Spleen (tissue), 11 donors: Measurements from ENCODE around the gene RBPMS2. TPM values are rescaled to one million over a fixed set of nuclear protein-coding genes. Genes with fewer than 3 reads are reported as not detected.

Source experiments
- DNase-seq: peaks from one replicate; pipeline ENCODE4 v3.0.0-alpha.2; 2020
- H3K27ac ChIP-seq, 8 donors: fragments of 200-600 bp; sonication (generic) in 7 of 8; 1 replicate in 4 of 8; 2 replicates in 4 of 8; pipeline versions ENCODE4 v1.5.0 to v1.8.0; 2016 to 2021; ENCODE audit warnings: inconsistent platforms in 4 of 8, mild to moderate bottlenecking in 4 of 8, moderate library complexity in 1 of 8
- H3K27me3 ChIP-seq, 7 donors: fragments of 200-600 bp; sonication (generic) in 6 of 7; replicated peaks in 1 of 7; 1 replicate in 4 of 7; 2 replicates in 3 of 7; pipeline versions ENCODE4 v1.5.0 to v1.8.0; 2016 to 2021; ENCODE audit warnings: inconsistent platforms in 3 of 7, mild to moderate bottlenecking in 1 of 7
- H3K36me3 ChIP-seq, 6 donors: fragments of 200-600 bp; sonication (generic) in 5 of 6; 1 replicate in 4 of 6; 2 replicates in 2 of 6; pipeline versions ENCODE4 v1.5.0 to v1.8.0; 2016 to 2021; ENCODE audit warnings: inconsistent platforms in 2 of 6
- H3K4me1 ChIP-seq, 6 donors: fragments of 200-600 bp; sonication (generic) in 5 of 6; 1 replicate in 3 of 6; 2 replicates in 3 of 6; pipeline versions ENCODE4 v1.5.0 to v1.8.0; 2016 to 2021; ENCODE audit warnings: inconsistent platforms in 3 of 6
- H3K4me3 ChIP-seq, 8 donors: fragments of 200-600 bp; sonication (generic) in 7 of 8; 1 replicate in 4 of 8; 2 replicates in 4 of 8; pipeline versions ENCODE4 v1.5.0 to v1.8.0; 2016 to 2021; ENCODE audit warnings: inconsistent platforms in 4 of 8, mild to moderate bottlenecking in 4 of 8, moderate library complexity in 2 of 8
- H3K9me3 ChIP-seq, 8 donors: fragments of 200-600 bp; sonication (generic) in 7 of 8; 1 replicate in 4 of 8; 2 replicates in 4 of 8; pipeline versions ENCODE4 v1.5.0 to v1.8.0; 2016 to 2021; ENCODE audit warnings: inconsistent platforms in 4 of 8
- CTCF ChIP-seq, 11 experiments: fragments of 200-600 bp in 7 of 11; fragments of 450-650 bp in 4 of 11; sonication (generic) in 4 of 11; IDR thresholded peaks in 8 of 11; conservative IDR thresholded peaks in 3 of 11; 1 replicate in 7 of 11; 2 replicates in 4 of 11; pipeline versions ENCODE4 v1.4.0 to v1.8.0; 2016 to 2021; ENCODE audit warnings: antibody characterized with exemption in 11 of 11, inconsistent platforms in 4 of 11, mild to moderate bottlenecking in 1 of 11
- POLR2A ChIP-seq, 3 donors: fragments of 450-650 bp; IDR thresholded peaks; one replicate each; pipeline ENCODE4 v1.5.1; 2017; ENCODE audit warnings: antibody characterized with exemption in 3 of 3, mild to moderate bottlenecking in 1 of 3
- POLR2AphosphoS5 ChIP-seq, 3 donors: sonication (generic); formaldehyde crosslinking; IDR thresholded peaks; one replicate each; pipeline ENCODE4 v1.5.1; 2017; ENCODE audit warnings: antibody characterized with exemption in 3 of 3
- WGBS, 5 donors: extraction: QIAGEN DNeasy Blood & Tissue Kit in 3 of 5; methylation state at CpG; one replicate each; pipeline versions ENCODE4 v1.1.5 to v1.1.7; 2013 to 2018; 5-methylcytosine and 5-hydroxymethylcytosine counted together
- intact Hi-C: fragments of 100-400 bp; cut with DNase I; formaldehyde crosslinking; loops from one replicate; pipeline ENCODE4 v1.15.0; 2023; ENCODE audit warnings: low total_unique reads
- polyA plus RNA-seq, 3 donors: library from polyadenylated mRNA; stranded (reverse); fragments of 200-250 nt; gene quantifications; one replicate each; pipeline ENCODE4 v1.2.1, GENCODE V29; 2013
- total RNA-seq, 7 donors: library from RNA; depleted of rRNA in 3 of 7; stranded (reverse); fragments of >200 nt in 3 of 7; fragmentation: NEBNext Ultra II Directional in 4 of 7; extraction: Animal tissue kit (Norgen Biotek cat#: 25700) in 4 of 7; gene quantifications; one replicate each; pipeline versions ENCODE4 v1.1.0 to v1.2.1, GENCODE V29; 2016 to 2021
- donor health status: healthy with polysubstance abuse.
- donor health status: DM: no; HTN: no; CAD: no; lungs with moderate emphysema.
- donor health status: DM: no; HTN: no; CAD: no.
- donor health status: Bipolar disorder and iron deficiency.
- donor health status: healthy.
- donor health status: DM: no; HTN: no; CAD: no.
- donor health status: DM: yes; HTN: yes; CAD: no.

The RBPMS2 gene
- total and polyA plus RNA-seq, 10 donors, result 1.0 to 6.0 (median 2.7) TPM

- H3K27me3 ChIP-seq, result no peaks in the 10 kb centered on the region
- H3K9me3 ChIP-seq, result no peaks in the 10 kb centered on the region
- no peak overlapping the region for H3K4me3 ChIP-seq
- no peak overlapping the region for H3K27ac ChIP-seq
- H3K4me1 ChIP-seq, result peaks cover 0 to 3% (median 0%) of the 10 kb centered on the region in 6 donors
- intact Hi-C loops, result no loop called here
- H3K36me3 ChIP-seq, result no peaks in the 10 kb centered on the region
- WGBS, 5 donors, result 69 to 86% (median 78%) methylated on average over 2 of the region's 2 CpGs
- no peak for TF ChIP-seq CTCF (IDR thresholded peaks at IDR 0.05 in 8 of 11, conservative IDR thresholded peaks at IDR 0.05 in 3 of 11)
- TF ChIP-seq POLR2A (IDR thresholded peaks at IDR 0.05), result no peak
- TF ChIP-seq POLR2AphosphoS5 (IDR thresholded peaks at IDR 0.05), result no peak
- no peak for DNase-seq
These were observed 63.0 kb downstream of the RBPMS2 start for GRCh38 chr15:64712353-64712752.

- H3K36me3 ChIP-seq, result no peaks in the 10 kb centered on the region
- intact Hi-C loops, result no loop called here
- TF ChIP-seq POLR2AphosphoS5 (IDR thresholded peaks at IDR 0.05) (no peak), CTCF (IDR thresholded peaks at IDR 0.05 in 8 of 11, conservative IDR thresholded peaks at IDR 0.05 in 3 of 11) (no peak), POLR2A (IDR thresholded peaks at IDR 0.05) (no peak)
- no peak overlapping the region for H3K27ac ChIP-seq
- DNase-seq, result no peak
- no peaks in the 10 kb centered on the region for H3K9me3 ChIP-seq
- no peak overlapping the region for H3K4me3 ChIP-seq
- no peaks in the 10 kb centered on the region for H3K4me1 ChIP-seq
- 78 to 86% (median 83%) methylated on average over 7 of the region's 7 CpGs for WGBS, 5 donors
- no peaks in the 10 kb centered on the region for H3K27me3 ChIP-seq
These were observed 64.5 kb downstream of the RBPMS2 start for GRCh38 chr15:64710676-64711428.

- Histone ChIP-seq H3K27me3 (no peaks in the 10 kb centered on the region), H3K27ac (no peak overlapping the region), H3K36me3 (no peaks in the 10 kb centered on the region), H3K9me3 (no peaks in the 10 kb centered on the region), H3K4me3 (no peak overlapping the region), H3K4me1 (peaks cover 14 to 24% (median 23%) of the 10 kb centered on the region in 6 donors)
- intact Hi-C loops, result no loop called here
- WGBS, 5 donors, result 86 to 92% (median 88%) methylated on average over 10 of the region's 10 CpGs
- no peak for TF ChIP-seq POLR2AphosphoS5 (IDR thresholded peaks at IDR 0.05)
- TF ChIP-seq POLR2A (IDR thresholded peaks at IDR 0.05), result no peak
- TF ChIP-seq CTCF (IDR thresholded peaks at IDR 0.05 in 8 of 11, conservative IDR thresholded peaks at IDR 0.05 in 3 of 11), result no peak
- peak; percentile 8 for DNase-seq
These were observed 69.1 kb downstream of the RBPMS2 start for GRCh38 chr15:64706011-64706911.

- H3K9me3 ChIP-seq, result no peaks in the 10 kb centered on the region
- 82 to 99% (median 87%) methylated on average over 3 of the region's 3 CpGs for WGBS, 5 donors
- intact Hi-C loops, result no loop called here
- peaks cover 24 to 37% (median 36%) of the 10 kb centered on the region in 6 donors for H3K4me1 ChIP-seq
- no peaks in the 10 kb centered on the region for H3K27me3 ChIP-seq
- TF ChIP-seq POLR2A (IDR thresholded peaks at IDR 0.05) (no peak), POLR2AphosphoS5 (IDR thresholded peaks at IDR 0.05) (no peak), CTCF (IDR thresholded peaks at IDR 0.05 in 8 of 11, conservative IDR thresholded peaks at IDR 0.05 in 3 of 11) (no peak)
- no peak overlapping the region for H3K4me3 ChIP-seq
- H3K36me3 ChIP-seq, result peaks cover 0 to 11% (median 0%) of the 10 kb centered on the region in 6 donors
- H3K27ac ChIP-seq, result no peak overlapping the region
- peak; percentile 25 for DNase-seq
These were observed 70.4 kb downstream of the RBPMS2 start for GRCh38 chr15:64705006-64705405.
